GM18858 (cell line): ENCODE data around the gene KLHL22.
"Not testable (repeated sequence)": the region's sequence is repeated elsewhere in the genome, so short reads cannot be mapped to it uniquely, and the experiment has no call there.

Experiments
- ATAC-seq: cut with Tn5 transposase; IDR thresholded peaks from one replicate; pipeline ENCODE4 v1.9.1; 2021; ENCODE audit not compliant: unreplicated experiment

Gene KLHL22

GRCh38 chr22:20423008-20423905, 72.3 kb downstream of the KLHL22 start:
- no peak for ATAC-seq

- no peak for ATAC-seq
These were observed 73.2 kb downstream of the KLHL22 start for GRCh38 chr22:20422271-20423007.

- no peak for ATAC-seq
These were observed 74.1 kb downstream of the KLHL22 start for GRCh38 chr22:20421507-20421874.

GRCh38 chr22:20420157-20420842, 75.3 kb downstream of the KLHL22 start:
- no peak for ATAC-seq

GRCh38 chr22:20419664-20419951, 76.0 kb downstream of the KLHL22 start:
- no peak for ATAC-seq

- no peak for ATAC-seq
These were observed 77.3 kb downstream of the KLHL22 start for GRCh38 chr22:20418211-20418788.

GRCh38 chr22:20415699-20416098, 79.9 kb downstream of the KLHL22 start:
- ATAC-seq, result not testable (repeated sequence)

GRCh38 chr22:20415241-20415640, 80.4 kb downstream of the KLHL22 start:
- not testable (repeated sequence) for ATAC-seq

- no peak for ATAC-seq
These were observed 81.1 kb downstream of the KLHL22 start for GRCh38 chr22:20414450-20414849.

GRCh38 chr22:20414059-20414440, 81.5 kb downstream of the KLHL22 start:
- ATAC-seq, result no peak

GRCh38 chr22:20413217-20414058, 82.2 kb downstream of the KLHL22 start:
- ATAC-seq, result no peak

- no peak for ATAC-seq
These were observed 83.0 kb downstream of the KLHL22 start for GRCh38 chr22:20412474-20413216.

- ATAC-seq, result not testable (repeated sequence)
These were observed 86.2 kb downstream of the KLHL22 start for GRCh38 chr22:20409385-20409784.

- ATAC-seq, result no peak
These were observed 86.7 kb downstream of the KLHL22 start for GRCh38 chr22:20408891-20409290.

- no peak for ATAC-seq
These were observed 87.8 kb downstream of the KLHL22 start for GRCh38 chr22:20407829-20408228.

GRCh38 chr22:20406686-20407408, 88.7 kb downstream of the KLHL22 start:
- no peak for ATAC-seq

- no peak for ATAC-seq
These were observed 89.5 kb downstream of the KLHL22 start for GRCh38 chr22:20405931-20406685.

- ATAC-seq, result no peak
These were observed 90.2 kb downstream of the KLHL22 start for GRCh38 chr22:20405291-20405930.
